Esophagus muscularis mucosa (tissue), 4 donors: ENCODE measurements around the gene NPLOC4.

Source experiments
- CTCF ChIP-seq, 3 experiments: fragments of 200-600 bp in 2 of 3; fragments of 450-650 bp in 1 of 3; sonication (generic) in 2 of 3; IDR thresholded peaks; one replicate each; pipeline ENCODE4 v1.5.1; 2017 to 2019; ENCODE audit warnings: antibody characterized with exemption in 3 of 3, mild to moderate bottlenecking in 2 of 3, moderate library complexity in 1 of 3
- EP300 ChIP-seq: sonication (generic); formaldehyde crosslinking; IDR thresholded peaks from one replicate; pipeline ENCODE4 v1.6.1; 2017; ENCODE audit warnings: antibody characterized with exemption
- POLR2A ChIP-seq: fragments of 450-650 bp; IDR thresholded peaks from one replicate; pipeline ENCODE4 v1.6.1; 2017; ENCODE audit warnings: antibody characterized with exemption, moderate library complexity, mild to moderate bottlenecking, low read depth
- POLR2AphosphoS5 ChIP-seq, 2 donors: sonication (generic); formaldehyde crosslinking; IDR thresholded peaks; one replicate each; pipeline ENCODE4 v1.6.1; 2017; ENCODE audit warnings: antibody characterized with exemption in 2 of 2

DNA sequence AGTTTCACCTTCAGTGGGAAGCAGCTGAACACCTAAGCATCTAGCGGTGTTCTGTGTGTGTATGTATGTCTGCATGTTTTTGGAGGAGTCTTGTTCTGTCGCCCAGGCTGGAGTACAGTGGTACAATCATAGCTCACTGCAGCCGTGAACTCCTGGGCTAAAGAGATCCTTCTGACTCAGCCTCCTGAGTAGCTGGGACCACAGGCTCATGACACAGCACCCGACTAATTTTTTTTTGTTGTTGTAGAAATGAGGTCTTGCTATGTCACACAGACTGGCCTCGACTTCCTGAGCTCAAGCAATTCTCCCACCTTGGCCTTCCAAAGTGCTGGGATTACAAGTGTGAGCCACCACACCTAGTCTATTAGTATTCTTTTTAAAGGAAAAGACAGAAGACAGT lies 54.6 kb downstream of the NPLOC4 start:
- TF ChIP-seq CTCF (IDR thresholded peaks at IDR 0.05): no peak
- TF ChIP-seq POLR2A: no peak
- TF ChIP-seq POLR2AphosphoS5 (IDR thresholded peaks at IDR 0.05): no peak
- TF ChIP-seq EP300: no peak
